Measurements from ENCODE around the gene GLI2. TPM values are rescaled to one million over a fixed set of nuclear protein-coding genes. Genes with fewer than 3 reads are reported as not detected.

The GLI2 gene
- polyA plus RNA-seq, 4 donors = 1.2 to 3.6 TPM; not detected in 2

GRCh38 chr2:120694034-120694433 lies 41.6 kb upstream of the GLI2 start:
- Histone ChIP-seq H3K36me3 (ENCODE audit: control insufficient read depth in 3 of 3, insufficient read depth in 2 of 3, low read depth in 1 of 3, low read length in 3 of 3) (no peaks in the 10 kb centered on the region), H3K27ac (ENCODE audit: low read depth in 1 of 3, low read length in 2 of 3) (no peak overlapping the region), H3K4me3 (ENCODE audit: low read depth in 1 of 3, low read length in 3 of 3) (no peak overlapping the region), H3K27me3 (ENCODE audit: control insufficient read depth in 3 of 3, insufficient read depth in 3 of 3, low read length in 3 of 3) (peaks cover 0 to 29% (median 7%) of the 10 kb centered on the region in 3 donors), H3K4me1 (ENCODE audit: control insufficient read depth in 3 of 3, insufficient read depth in 2 of 3, low read depth in 1 of 3, low read length in 2 of 3) (peaks cover 0 to 8% (median 0%) of the 10 kb centered on the region in 3 donors), H3K9me3 (ENCODE audit: control insufficient read depth in 2 of 2, insufficient read depth in 1 of 2, low read depth in 1 of 2, low read length in 1 of 2) (peaks cover 0 to 2% of the 10 kb centered on the region in 2 donors)
- no peak for DNase-seq
- 75 to 83% (median 82%) methylated on average over 4 of the region's 4 CpGs for WGBS, 3 donors
- FAIRE-seq = no peak

- FAIRE-seq = no peak
- 15 to 64% (median 44%) methylated on average over 2 of the region's 2 CpGs for WGBS, 3 donors
- H3K27me3 ChIP-seq (ENCODE audit: control insufficient read depth in 3 of 3, insufficient read depth in 3 of 3, low read length in 3 of 3) = peaks cover 0 to 32% (median 5%) of the 10 kb centered on the region in 3 donors
Observed at GRCh38 chr2:120697471-120697870, 38.2 kb upstream of the GLI2 start.

DNA sequence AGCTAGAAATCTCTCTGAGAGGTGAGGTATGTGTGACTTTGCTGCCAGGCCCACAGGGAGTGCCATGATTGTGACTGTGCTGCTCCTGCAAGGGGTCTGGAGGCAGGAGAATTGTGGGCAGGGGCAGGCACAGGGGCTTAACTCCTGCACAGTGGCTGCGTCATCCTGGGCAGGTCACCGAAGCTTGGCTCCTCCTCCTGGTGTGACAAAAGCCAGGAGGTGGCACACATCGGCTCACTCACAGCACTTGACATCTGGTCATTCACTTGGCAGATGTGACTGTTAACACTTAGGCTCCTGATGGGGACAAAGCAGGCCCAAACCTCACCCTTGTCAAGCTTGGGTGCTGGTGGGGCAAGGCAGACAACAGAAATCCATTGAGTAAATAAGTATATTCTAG lies 36.4 kb upstream of the GLI2 start:
- H3K4me3 ChIP-seq (ENCODE audit: low read depth in 1 of 3, low read length in 3 of 3) = no peak overlapping the region
- H3K9me3 ChIP-seq (ENCODE audit: control insufficient read depth in 2 of 2, insufficient read depth in 1 of 2, low read depth in 1 of 2, low read length in 1 of 2) = no peaks in the 10 kb centered on the region
- H3K36me3 ChIP-seq (ENCODE audit: control insufficient read depth in 3 of 3, insufficient read depth in 2 of 3, low read depth in 1 of 3, low read length in 3 of 3) = no peaks in the 10 kb centered on the region
- FAIRE-seq (no peak), DNase-seq (no peak)
- H3K27me3 ChIP-seq (ENCODE audit: control insufficient read depth in 3 of 3, insufficient read depth in 3 of 3, low read length in 3 of 3) = peaks cover 0 to 31% (median 5%) of the 10 kb centered on the region in 3 donors
- no peak overlapping the region for H3K27ac ChIP-seq (ENCODE audit: low read depth in 1 of 3, low read length in 2 of 3)
- peaks cover 0 to 8% (median 0%) of the 10 kb centered on the region in 3 donors for H3K4me1 ChIP-seq (ENCODE audit: control insufficient read depth in 3 of 3, insufficient read depth in 2 of 3, low read depth in 1 of 3, low read length in 2 of 3)
- WGBS, 3 donors = 66 to 80% (median 68%) methylated on average over 3 of the region's 3 CpGs

More at GRCh38 chr2:120697471-120697870, 38.2 kb upstream of the GLI2 start:
- Histone ChIP-seq H3K36me3 (ENCODE audit: control insufficient read depth in 3 of 3, insufficient read depth in 2 of 3, low read depth in 1 of 3, low read length in 3 of 3) (no peaks in the 10 kb centered on the region), H3K4me3 (ENCODE audit: low read depth in 1 of 3, low read length in 3 of 3) (no peak overlapping the region), H3K9me3 (ENCODE audit: control insufficient read depth in 2 of 2, insufficient read depth in 1 of 2, low read depth in 1 of 2, low read length in 1 of 2) (no peaks in the 10 kb centered on the region), H3K27ac (ENCODE audit: low read depth in 1 of 3, low read length in 2 of 3) (no peak overlapping the region), H3K4me1 (ENCODE audit: control insufficient read depth in 3 of 3, insufficient read depth in 2 of 3, low read depth in 1 of 3, low read length in 2 of 3) (peaks cover 0 to 8% (median 0%) of the 10 kb centered on the region in 3 donors)
- peak; percentile 77 for DNase-seq

- H3K9me3 ChIP-seq (ENCODE audit: control insufficient read depth in 2 of 2, insufficient read depth in 1 of 2, low read depth in 1 of 2, low read length in 1 of 2) = no peaks in the 10 kb centered on the region
- H3K4me3 ChIP-seq (ENCODE audit: low read depth in 1 of 3, low read length in 3 of 3) = no peak overlapping the region
- peaks cover 0 to 8% (median 0%) of the 10 kb centered on the region in 3 donors for H3K4me1 ChIP-seq (ENCODE audit: control insufficient read depth in 3 of 3, insufficient read depth in 2 of 3, low read depth in 1 of 3, low read length in 2 of 3)
- 86 to 87% (median 87%) methylated on average over 4 of the region's 4 CpGs for WGBS, 3 donors
- DNase-seq (peak in 1 of 2 donors; percentile 19), FAIRE-seq (no peak)
- H3K27me3 ChIP-seq (ENCODE audit: control insufficient read depth in 3 of 3, insufficient read depth in 3 of 3, low read length in 3 of 3) = peaks cover 0 to 20% (median 5%) of the 10 kb centered on the region in 3 donors
- no peaks in the 10 kb centered on the region for H3K36me3 ChIP-seq (ENCODE audit: control insufficient read depth in 3 of 3, insufficient read depth in 2 of 3, low read depth in 1 of 3, low read length in 3 of 3)
- no peak overlapping the region for H3K27ac ChIP-seq (ENCODE audit: low read depth in 1 of 3, low read length in 2 of 3)
Observed at GRCh38 chr2:120700659-120701058, 35.0 kb upstream of the GLI2 start.

- WGBS, 3 donors = 73 to 83% (median 78%) methylated on average over 7 of the region's 7 CpGs
Observed at GRCh38 chr2:120701096-120701495, 34.6 kb upstream of the GLI2 start.

DNA sequence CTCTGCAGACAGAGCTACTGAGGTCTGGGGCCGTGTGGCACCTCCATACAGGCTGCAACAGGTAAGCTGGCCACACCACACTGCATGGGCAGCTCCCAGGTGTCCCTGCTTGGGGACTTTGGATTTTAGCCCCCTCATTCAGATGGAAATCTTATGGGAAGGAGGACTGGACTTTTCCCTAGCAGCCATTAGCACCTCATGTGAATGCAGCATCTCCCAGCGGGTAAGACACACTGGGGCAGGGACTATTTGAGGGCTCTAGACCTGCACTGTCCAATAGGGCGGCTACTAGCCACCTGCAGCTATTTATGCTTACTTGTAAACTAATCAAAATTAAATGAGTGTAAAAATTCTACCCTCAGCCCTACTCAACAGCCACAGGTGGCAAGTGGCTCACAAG lies 34.2 kb upstream of the GLI2 start:
- H3K9me3 ChIP-seq (ENCODE audit: control insufficient read depth in 2 of 2, insufficient read depth in 1 of 2, low read depth in 1 of 2, low read length in 1 of 2) = no peaks in the 10 kb centered on the region
- no peaks in the 10 kb centered on the region for H3K36me3 ChIP-seq (ENCODE audit: control insufficient read depth in 3 of 3, insufficient read depth in 2 of 3, low read depth in 1 of 3, low read length in 3 of 3)
- peaks cover 0 to 12% (median 0%) of the 10 kb centered on the region in 3 donors for H3K27me3 ChIP-seq (ENCODE audit: control insufficient read depth in 3 of 3, insufficient read depth in 3 of 3, low read length in 3 of 3)
- no peak for FAIRE-seq
- H3K27ac ChIP-seq (ENCODE audit: low read depth in 1 of 3, low read length in 2 of 3) = no peak overlapping the region
- 61 to 72% (median 65%) methylated on average over 3 of the region's 3 CpGs for WGBS, 3 donors
- DNase-seq = no peak
- H3K4me1 ChIP-seq (ENCODE audit: control insufficient read depth in 3 of 3, insufficient read depth in 2 of 3, low read depth in 1 of 3, low read length in 2 of 3) = peaks cover 0 to 8% (median 0%) of the 10 kb centered on the region in 3 donors
- H3K4me3 ChIP-seq (ENCODE audit: low read depth in 1 of 3, low read length in 3 of 3) = no peak overlapping the region

More at GRCh38 chr2:120701096-120701495, 34.6 kb upstream of the GLI2 start:
- no peaks in the 10 kb centered on the region for H3K36me3 ChIP-seq (ENCODE audit: control insufficient read depth in 3 of 3, insufficient read depth in 2 of 3, low read depth in 1 of 3, low read length in 3 of 3)
- FAIRE-seq = no peak
- no peak overlapping the region for H3K27ac ChIP-seq (ENCODE audit: low read depth in 1 of 3, low read length in 2 of 3)
- no peak for DNase-seq
- peaks cover 0 to 8% (median 0%) of the 10 kb centered on the region in 3 donors for H3K4me1 ChIP-seq (ENCODE audit: control insufficient read depth in 3 of 3, insufficient read depth in 2 of 3, low read depth in 1 of 3, low read length in 2 of 3)
- no peak overlapping the region for H3K4me3 ChIP-seq (ENCODE audit: low read depth in 1 of 3, low read length in 3 of 3)
- peaks cover 0 to 16% (median 4%) of the 10 kb centered on the region in 3 donors for H3K27me3 ChIP-seq (ENCODE audit: control insufficient read depth in 3 of 3, insufficient read depth in 3 of 3, low read length in 3 of 3)
- H3K9me3 ChIP-seq (ENCODE audit: control insufficient read depth in 2 of 2, insufficient read depth in 1 of 2, low read depth in 1 of 2, low read length in 1 of 2) = no peaks in the 10 kb centered on the region

DNA sequence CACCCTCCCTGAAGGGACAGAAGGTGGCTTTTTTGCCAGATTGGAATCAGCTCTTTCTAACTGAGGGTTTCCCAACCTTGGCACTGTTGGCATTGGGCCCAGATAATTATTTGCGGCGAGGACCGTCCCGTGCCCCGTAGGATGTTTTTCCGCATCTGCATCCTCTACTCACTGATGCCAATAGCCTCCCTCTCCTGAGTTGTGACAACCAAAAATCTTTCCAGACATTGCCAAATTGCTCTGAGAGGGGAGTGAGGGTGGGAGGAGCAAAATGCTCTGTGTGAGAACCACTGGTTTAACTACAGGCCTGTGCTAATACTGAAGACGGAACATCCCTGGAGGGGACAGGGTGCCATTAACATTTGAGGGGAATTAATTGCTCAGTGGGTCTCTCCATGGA lies 33.6 kb upstream of the GLI2 start:
- peaks cover 0 to 11% (median 0%) of the 10 kb centered on the region in 3 donors for H3K27me3 ChIP-seq (ENCODE audit: control insufficient read depth in 3 of 3, insufficient read depth in 3 of 3, low read length in 3 of 3)
- H3K4me3 ChIP-seq (ENCODE audit: low read depth in 1 of 3, low read length in 3 of 3) = no peak overlapping the region
- WGBS, 3 donors = 29 to 51% (median 42%) methylated on average over 7 of the region's 7 CpGs
- DNase-seq (no peak), FAIRE-seq (no peak)
- H3K27ac ChIP-seq (ENCODE audit: low read depth in 1 of 3, low read length in 2 of 3) = no peak overlapping the region
- no peaks in the 10 kb centered on the region for H3K9me3 ChIP-seq (ENCODE audit: control insufficient read depth in 2 of 2, insufficient read depth in 1 of 2, low read depth in 1 of 2, low read length in 1 of 2)
- no peaks in the 10 kb centered on the region for H3K36me3 ChIP-seq (ENCODE audit: control insufficient read depth in 3 of 3, insufficient read depth in 2 of 3, low read depth in 1 of 3, low read length in 3 of 3)
- peaks cover 0 to 8% (median 0%) of the 10 kb centered on the region in 3 donors for H3K4me1 ChIP-seq (ENCODE audit: control insufficient read depth in 3 of 3, insufficient read depth in 2 of 3, low read depth in 1 of 3, low read length in 2 of 3)

- Histone ChIP-seq H3K27me3 (ENCODE audit: control insufficient read depth in 3 of 3, insufficient read depth in 3 of 3, low read length in 3 of 3) (peaks cover 0 to 18% (median 0%) of the 10 kb centered on the region in 3 donors), H3K27ac (ENCODE audit: low read depth in 1 of 3, low read length in 2 of 3) (no peak overlapping the region), H3K4me1 (ENCODE audit: control insufficient read depth in 3 of 3, insufficient read depth in 2 of 3, low read depth in 1 of 3, low read length in 2 of 3) (peaks cover 0 to 3% (median 0%) of the 10 kb centered on the region in 3 donors), H3K9me3 (ENCODE audit: control insufficient read depth in 2 of 2, insufficient read depth in 1 of 2, low read depth in 1 of 2, low read length in 1 of 2) (no peaks in the 10 kb centered on the region), H3K4me3 (ENCODE audit: low read depth in 1 of 3, low read length in 3 of 3) (no peak overlapping the region), H3K36me3 (ENCODE audit: control insufficient read depth in 3 of 3, insufficient read depth in 2 of 3, low read depth in 1 of 3, low read length in 3 of 3) (no peaks in the 10 kb centered on the region)
- FAIRE-seq (no peak), DNase-seq (no peak)
- WGBS, 3 donors = 82 to 86% (median 82%) methylated on average over 13 of the region's 13 CpGs
Observed at GRCh38 chr2:120702801-120703200, 32.9 kb upstream of the GLI2 start.
